GM23338 (cell line): ENCODE results near the gene RAB33A. TPM values are rescaled to one million over a fixed set of nuclear protein-coding genes. Genes with fewer than 3 reads are reported as not detected.

Experiments used
- ATAC-seq: fragments of 200-7000 bp; cut with Tn5 transposase; 3 replicates; pipeline ENCODE4 v1.9.1; 2020
- DNase-seq: peaks from one replicate; pipeline ENCODE4 v3.0.0-alpha.2; 2015; ENCODE audit warnings: low spot score
- H2AFZ ChIP-seq: fragments of 200-600 bp; sonication (generic); 2 replicates; pipeline ENCODE4 v1.8.0; 2016; ENCODE audit warnings: antibody characterized with exemption, mild to moderate bottlenecking, moderate library complexity
- H3F3A ChIP-seq: fragments of 200-600 bp; sonication (generic); replicated peaks from 2 replicates; pipeline ENCODE4 v1.8.0; 2017; ENCODE audit warnings: antibody characterized with exemption, mixed run types, low read depth
- H3K27ac ChIP-seq: fragments of 200-600 bp; sonication (generic); 2 replicates; pipeline ENCODE4 v1.6.1; 2016; ENCODE audit warnings: low read depth
- H3K27me3 ChIP-seq: fragments of 200-600 bp; sonication (generic); 2 replicates; pipeline ENCODE4 v1.8.0; 2016; ENCODE audit warnings: mild to moderate bottlenecking, mixed run types, moderate library complexity; ENCODE audit not compliant: insufficient read depth
- H3K36me3 ChIP-seq: fragments of 200-600 bp; sonication (generic); 2 replicates; pipeline ENCODE4 v1.8.0; 2016; ENCODE audit warnings: mild to moderate bottlenecking; ENCODE audit not compliant: insufficient read depth
- H3K4me1 ChIP-seq: fragments of 200-600 bp; sonication (generic); 2 replicates; pipeline ENCODE4 v1.8.0; 2016; ENCODE audit warnings: mild to moderate bottlenecking, moderate library complexity; ENCODE audit not compliant: insufficient read depth
- H3K4me2 ChIP-seq: fragments of 200-600 bp; sonication (generic); 2 replicates; pipeline ENCODE4 v1.7.1; 2017; ENCODE audit warnings: mixed run types
- H3K4me3 ChIP-seq: fragments of 200-600 bp; sonication (generic); 2 replicates; pipeline ENCODE4 v1.6.1; 2016; ENCODE audit warnings: mixed run types
- H3K79me2 ChIP-seq: fragments of 200-600 bp; sonication (generic); replicated peaks from 2 replicates; pipeline ENCODE4 v1.8.0; 2017; ENCODE audit warnings: mild to moderate bottlenecking; ENCODE audit not compliant: insufficient read depth
- H3K9me2 ChIP-seq: fragments of 200-600 bp; sonication (generic); 2 replicates; pipeline ENCODE4 v1.8.0; 2017; ENCODE audit not compliant: insufficient read depth
- H4K20me1 ChIP-seq: fragments of 200-600 bp; sonication (generic); replicated peaks from 2 replicates; pipeline ENCODE4 v1.8.0; 2017; ENCODE audit warnings: mild to moderate bottlenecking; ENCODE audit not compliant: insufficient read depth
- H3K27ac Mint-ChIP-seq: 2 replicates; pipeline ENCODE4 v1.8.0; 2020; ENCODE audit warnings: inconsistent platforms, mild to moderate bottlenecking, moderate library complexity, mixed read lengths
- H3K27me3 Mint-ChIP-seq: 3 replicates; pipeline ENCODE4 v1.8.0; 2022; ENCODE audit warnings: low read depth, mild to moderate bottlenecking, moderate library complexity, mixed read lengths, inconsistent platforms; ENCODE audit not compliant: insufficient read depth, poor library complexity
- H3K36me3 Mint-ChIP-seq: 3 replicates; pipeline ENCODE4 v1.8.0; 2021; ENCODE audit warnings: low read depth, mild to moderate bottlenecking, inconsistent platforms, moderate library complexity, mixed read lengths
- H3K4me1 Mint-ChIP-seq: 3 replicates; pipeline ENCODE4 v1.8.0; 2020; ENCODE audit warnings: mild to moderate bottlenecking, inconsistent platforms, mixed read lengths
- H3K4me3 Mint-ChIP-seq: 3 replicates; pipeline ENCODE4 v1.8.0; 2021; ENCODE audit warnings: moderate library complexity, mild to moderate bottlenecking, inconsistent platforms, mixed read lengths
- H3K9me3 Mint-ChIP-seq: 3 replicates; pipeline ENCODE4 v1.8.0; 2020; ENCODE audit warnings: moderate library complexity, mild to moderate bottlenecking, inconsistent platforms, mixed read lengths
- CREB1 ChIP-seq: fragments of 250-450 bp; sonication (Bioruptor Pico); IDR thresholded peaks from 2 replicates; pipeline ENCODE4 v1.5.0; 2020; ENCODE audit warnings: low read depth, mild to moderate bottlenecking, moderate library complexity
- CTCF ChIP-seq, 2 experiments: fragments of 200-600 bp in 1 of 2; sonication (generic) in 1 of 2; conservative IDR thresholded peaks; 2 replicates each; pipeline versions ENCODE4 v1.5.1 to v1.6.1; 2016 to 2017; ENCODE audit warnings: antibody characterized with exemption in 2 of 2, low read depth in 2 of 2, mild to moderate bottlenecking in 2 of 2, moderate library complexity in 1 of 2
- ETS1 ChIP-seq: IDR thresholded peaks from 2 replicates; pipeline ENCODE4 v1.6.1; 2016; ENCODE audit warnings: antibody characterized with exemption
- EZH2 ChIP-seq: fragments of 200-600 bp; sonication (generic); IDR thresholded peaks from one replicate; pipeline ENCODE4 v1.8.0; 2017; ENCODE audit warnings: antibody characterized with exemption, mild to moderate bottlenecking, low read depth; ENCODE audit not compliant: unreplicated experiment
- EZH2phosphoT487 ChIP-seq: fragments of 200-600 bp; sonication (generic); IDR thresholded peaks from one replicate; pipeline ENCODE4 v1.8.1; 2018; ENCODE audit warnings: antibody characterized with exemption; ENCODE audit not compliant: unreplicated experiment
- JUNB ChIP-seq: IDR thresholded peaks from one replicate; pipeline ENCODE4 v1.6.1; 2016; ENCODE audit warnings: antibody characterized with exemption; ENCODE audit not compliant: unreplicated experiment
- NANOG ChIP-seq: IDR thresholded peaks from 2 replicates; pipeline ENCODE4 v1.6.1; 2016; ENCODE audit warnings: antibody characterized with exemption, borderline replicate concordance
- POLR2AphosphoS5 ChIP-seq: IDR thresholded peaks from 2 replicates; pipeline ENCODE4 v1.6.1; 2016; ENCODE audit warnings: antibody characterized with exemption, low read depth
- REST ChIP-seq: IDR thresholded peaks from one replicate; pipeline ENCODE4 v1.6.1; 2018; ENCODE audit warnings: antibody characterized with exemption; ENCODE audit not compliant: unreplicated experiment
- STAT1 ChIP-seq: IDR thresholded peaks from one replicate; pipeline ENCODE4 v1.6.1; 2016; ENCODE audit warnings: antibody characterized with exemption; ENCODE audit not compliant: unreplicated experiment
- ZNF331 ChIP-seq: fragments of 250-450 bp; sonication (Bioruptor Pico); IDR thresholded peaks from 2 replicates; pipeline ENCODE4 v1.5.0; 2020; ENCODE audit warnings: low read depth, mild to moderate bottlenecking, moderate library complexity
- polyA plus RNA-seq: library from polyadenylated mRNA; unstranded; fragments of >200 nt; fragmentation: Nextera tagmentation; extraction: Ambion mirVana; gene quantifications from 2 replicates; pipeline ENCODE4 v1.2.1, GENCODE V29; 2016
- total RNA-seq: library from RNA; depleted of rRNA; stranded (reverse); fragments of >200 nt; shearing (Covaris generic); gene quantifications from 2 replicates; pipeline ENCODE4 v1.2.3, GENCODE V29; 2014

Gene RAB33A
- total and polyA plus RNA-seq, 2 experiments from 2014 or later = 5.5 to 6.5 TPM

- Mint-ChIP-seq H3K9me3 (no peaks in the 10 kb centered on the region), H3K36me3 (peaks cover 14% of the 10 kb centered on the region), H3K4me1 (peaks cover 5% of the 10 kb centered on the region; the same call in 2 of the 3 replicates), H3K4me3 (no peak overlapping the region), H3K27ac (no peak overlapping the region), H3K27me3 (peaks cover 9% of the 10 kb centered on the region)
- Histone ChIP-seq H3K36me3 (no peaks in the 10 kb centered on the region), H2AFZ (no peak overlapping the region), H4K20me1 (no peaks in the 10 kb centered on the region), H3K4me3 (no peak overlapping the region), H3K27me3 (peaks cover 14% of the 10 kb centered on the region), H3F3A (no peaks in the 10 kb centered on the region), H3K9me2 (no peaks in the 10 kb centered on the region), H3K27ac (no peak overlapping the region), H3K4me1 (no peaks in the 10 kb centered on the region), H3K79me2 (no peaks in the 10 kb centered on the region), H3K4me2 (no peak overlapping the region)
- peak; percentile 41 for DNase-seq
- no peak for ATAC-seq
- TF ChIP-seq CTCF (conservative IDR thresholded peaks at IDR 0.05; ENCODE audit: low read depth in 2 of 2) = peak; percentile 37 to 44
- no peak for TF ChIP-seq NANOG
These were observed 47.2 kb upstream of the RAB33A start for GRCh38 chrX:130124577-130124976.

GRCh38 chrX:130125091-130125874 lies 46.5 kb upstream of the RAB33A start:
- Histone ChIP-seq H3K27me3 (peaks cover 9% of the 10 kb centered on the region; the same call in 1 of the 2 replicates), H3K27ac (no peak overlapping the region), H2AFZ (no peak overlapping the region), H3K4me3 (no peak overlapping the region), H3F3A (no peaks in the 10 kb centered on the region), H3K36me3 (no peaks in the 10 kb centered on the region), H3K4me2 (no peak overlapping the region), H3K4me1 (no peaks in the 10 kb centered on the region), H3K79me2 (no peaks in the 10 kb centered on the region), H3K9me2 (no peaks in the 10 kb centered on the region), H4K20me1 (no peaks in the 10 kb centered on the region)
- Mint-ChIP-seq H3K9me3 (no peaks in the 10 kb centered on the region), H3K4me1 (peaks cover 3% of the 10 kb centered on the region; the same call in 2 of the 3 replicates), H3K36me3 (peaks cover 17% of the 10 kb centered on the region), H3K27me3 (peaks cover 2% of the 10 kb centered on the region), H3K4me3 (no peak overlapping the region), H3K27ac (no peak overlapping the region)
- DNase-seq (no peak), ATAC-seq (no peak)
- TF ChIP-seq NANOG = no peak
- no peak for TF ChIP-seq JUNB
- TF ChIP-seq POLR2AphosphoS5 = no peak
- TF ChIP-seq ZNF331 (CRISPR knock-in tag) = no peak
- TF ChIP-seq EZH2 = no peak
- TF ChIP-seq CTCF (conservative IDR thresholded peaks at IDR 0.05; ENCODE audit: low read depth in 2 of 2) = no peak
- TF ChIP-seq CREB1 (CRISPR knock-in tag) = no peak
- TF ChIP-seq ETS1 = no peak
- no peak for TF ChIP-seq REST
- no peak for TF ChIP-seq STAT1
- TF ChIP-seq EZH2phosphoT487 = no peak
